NB4 (cell line): ENCODE results near the gene CFP.
A peak's percentile ranks its signal among the peaks of the same experiment; 100 is the strongest.

Experiments
- DNase-seq: peaks from one replicate; pipeline ENCODE4 v3.0.0; 2010; ENCODE audit warnings: low read depth
- H3K4me3 ChIP-seq: one replicate; pipeline ENCODE4 v1.5.1; 2011; ENCODE audit warnings: mild to moderate bottlenecking, low read depth, low read length, moderate library complexity
- CTCF ChIP-seq: IDR thresholded peaks from one replicate; pipeline ENCODE4 v1.5.1; 2012; ENCODE audit warnings: low read depth, low read length
- MAX ChIP-seq: IDR thresholded peaks from 2 replicates; pipeline ENCODE4 v1.6.1; 2011; ENCODE audit warnings: low read depth, low read length
- MYC ChIP-seq: IDR thresholded peaks from 2 replicates; pipeline ENCODE4 v1.6.1; 2011; ENCODE audit warnings: low read depth, low read length
- POLR2A ChIP-seq: IDR thresholded peaks from 2 replicates; pipeline ENCODE4 v1.6.1; 2011; ENCODE audit warnings: mild to moderate bottlenecking; ENCODE audit not compliant: insufficient read length; ENCODE audit errors: extremely low read depth

The CFP gene

GRCh38 chrX:47659421-47659726 is 29.6 kb upstream of the CFP start:
- H3K4me3 ChIP-seq, result peak overlapping the region; percentile 60

GRCh38 chrX:47658684-47659420 is 29.1 kb upstream of the CFP start, which contains the start of gene UXT:
Gene UXT, minus strand, starts transcription at chrX:47659180. Its CDS starts 253 bp downstream, at chrX:47658927.
- H3K4me3 ChIP-seq, result peak within 1 kb of the TSS; percentile 95
- peak; percentile 96 for DNase-seq
- no peak for TF ChIP-seq CTCF
- peak; percentile 60 for TF ChIP-seq POLR2A
- peak; percentile 64 for TF ChIP-seq MYC
- TF ChIP-seq MAX, result peak; percentile 89

More at GRCh38 chrX:47659421-47659726, 29.6 kb upstream of the CFP start:
- DNase-seq, result no peak
- TF ChIP-seq MAX, result peak; percentile 0; the same call in 1 of the 2 replicates
- TF ChIP-seq CTCF, result no peak

DNA sequence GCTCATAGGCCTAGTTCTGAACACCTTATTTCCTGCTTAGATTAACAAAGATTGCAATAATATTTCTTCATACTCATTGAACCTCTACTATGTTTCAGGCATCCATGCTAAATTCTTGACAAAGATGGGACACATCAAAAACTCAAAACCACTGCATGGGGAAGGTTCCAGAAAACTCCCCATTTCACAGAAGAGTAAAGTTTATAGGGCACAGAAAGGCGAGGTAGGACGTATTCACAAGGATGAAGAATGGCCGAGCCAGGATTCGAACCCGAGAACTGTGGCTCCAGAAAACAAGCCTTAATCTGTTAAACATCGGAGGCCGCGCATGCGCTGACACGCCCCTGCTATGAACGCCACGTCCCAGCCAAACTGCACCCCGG is 28.6 kb upstream of the CFP start:
- H3K4me3 ChIP-seq, result peak overlapping the region; percentile 95
- TF ChIP-seq CTCF, result no peak
- no peak for DNase-seq

DNA sequence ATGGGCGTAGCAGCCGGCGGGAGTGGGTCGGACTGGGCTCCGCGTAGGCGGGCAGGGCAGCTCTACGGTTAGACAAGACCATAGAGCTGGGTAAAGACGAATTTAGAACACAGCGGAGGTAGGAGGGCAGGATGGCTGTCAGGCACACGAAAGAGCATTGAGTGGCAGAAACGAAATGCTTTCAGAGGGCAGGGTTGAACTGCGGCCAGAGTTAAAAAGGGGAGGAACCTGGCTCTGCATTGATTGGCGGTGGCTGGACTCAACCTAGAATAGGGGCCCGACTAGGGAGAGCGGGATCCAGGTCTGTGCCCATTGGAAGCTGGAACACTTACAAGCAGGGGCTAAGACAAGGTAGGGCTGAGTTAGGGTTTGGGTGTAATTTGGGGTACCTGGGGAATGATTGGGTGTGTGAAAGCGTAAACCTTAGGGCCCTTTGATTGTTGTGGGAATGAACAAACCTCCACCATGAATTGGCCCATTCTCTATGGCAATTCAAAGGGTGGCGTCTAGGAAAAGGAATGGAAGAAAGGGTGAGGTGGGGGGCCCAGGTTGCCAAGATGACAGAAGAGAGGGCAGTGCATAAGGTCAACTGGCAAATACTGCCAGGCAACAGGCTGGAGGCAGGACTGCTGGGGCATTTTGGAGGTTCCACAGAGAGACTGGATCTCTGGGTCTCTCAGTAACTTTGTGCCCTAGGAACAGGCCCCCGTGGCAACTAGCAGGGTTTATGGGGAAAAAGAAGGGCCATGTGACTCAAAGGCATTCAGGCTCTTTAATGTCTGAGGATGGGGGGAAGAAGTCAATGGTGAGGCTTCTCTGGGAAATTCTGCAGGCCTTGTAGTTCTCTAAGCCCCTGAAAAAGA is 21.5 kb upstream of the CFP start:
- TF ChIP-seq POLR2A (peak; percentile 23), MYC (no peak)
- no peak for DNase-seq
- H3K4me3 ChIP-seq, result peak overlapping the region; percentile 48

- TF ChIP-seq POLR2A, result peak; percentile 40
- peak; percentile 77 for TF ChIP-seq MAX
- no peak for TF ChIP-seq CTCF
- TF ChIP-seq MYC, result peak; percentile 80
- H3K4me3 ChIP-seq, result peak within 1 kb of the TSS; percentile 73
- peak; percentile 99 for DNase-seq
These were observed 20.7 kb upstream of the CFP start, which contains the start of gene ELK1 for GRCh38 chrX:47650164-47651042. Gene ELK1, minus strand, starts transcription at chrX:47650563. Its CDS starts 9,122 bp downstream, at chrX:47641441.

DNA sequence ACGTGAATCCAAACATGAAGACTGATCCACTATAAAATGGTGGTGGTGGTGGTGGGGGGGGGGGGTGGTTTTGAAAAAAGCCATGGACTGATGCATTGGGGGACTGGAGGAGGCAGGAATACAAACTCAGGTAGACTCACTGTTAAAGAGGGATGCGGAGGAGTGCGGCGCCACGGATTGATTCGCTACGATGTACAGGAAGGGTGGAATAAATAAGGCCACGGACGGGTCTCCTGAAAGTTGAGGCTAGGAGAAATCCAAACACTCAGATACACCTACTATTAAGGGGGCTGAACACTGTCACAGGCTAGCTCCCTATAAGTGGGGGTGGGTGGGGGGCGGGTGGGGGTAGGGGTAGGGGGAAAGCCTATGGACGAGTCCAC is 20.0 kb upstream of the CFP start:
- H3K4me3 ChIP-seq, result peak overlapping the region; percentile 73
- DNase-seq, result no peak
- no peak for TF ChIP-seq MYC
- no peak for TF ChIP-seq POLR2A
